ENCODE data around the gene PEAK1.

Gene PEAK1

DNA sequence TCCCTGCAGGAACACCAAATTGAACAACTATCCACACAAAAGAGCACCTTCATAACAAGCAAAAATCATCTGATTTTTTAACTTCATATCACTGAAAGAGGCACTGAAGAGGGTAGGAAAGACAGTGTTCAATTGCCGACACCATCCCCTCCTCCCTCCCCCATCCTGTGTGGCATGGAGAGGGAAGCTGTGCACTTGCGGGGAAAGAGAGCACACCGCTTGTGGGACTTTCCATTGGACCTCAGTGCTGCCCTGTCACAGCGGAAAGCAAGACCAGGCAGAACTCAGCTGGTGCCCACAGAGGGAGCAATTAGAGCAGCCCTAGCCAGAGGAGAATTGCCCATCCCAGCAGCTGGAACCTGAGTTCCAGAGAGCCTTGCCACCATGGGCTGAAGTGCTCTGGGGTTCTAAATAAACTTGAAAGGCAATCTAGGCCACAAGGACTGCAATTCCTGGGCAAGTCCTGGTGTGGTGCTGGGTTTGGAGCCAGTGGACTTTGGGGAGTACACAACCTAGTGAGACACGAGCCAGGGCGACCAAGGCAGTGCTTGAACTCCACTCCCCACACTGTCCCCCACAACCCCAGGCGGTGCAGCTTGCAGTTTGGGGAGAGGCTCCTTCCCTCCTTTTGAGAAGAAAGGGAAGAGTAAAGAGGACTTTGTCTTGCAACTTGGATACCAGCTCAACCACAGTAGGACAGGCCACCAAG is 27.0 kb downstream of the PEAK1 start:
- no peak for DNase-seq

GRCh38 chr15:77391372-77391951 is 28.4 kb downstream of the PEAK1 start:
- WGBS: no CpG with 5 or more reads among the region's 3 CpGs

More for the DNA sequence above, 27.0 kb downstream of the PEAK1 start:
- 92% methylated on average over 5 of the region's 7 CpGs for WGBS
- H3K4ac ChIP-seq (ENCODE audit: low read depth in 1 of 2, low read length in 2 of 2): no peak overlapping the region
- no peaks in the 10 kb centered on the region for H3K27me3 ChIP-seq (ENCODE audit: control insufficient read depth in 1 of 2, insufficient read depth in 1 of 2, low read length in 2 of 2)
- no peak overlapping the region for H3K4me2 ChIP-seq (ENCODE audit: low read length, poor library complexity, severe bottlenecking)
- H2AK5ac ChIP-seq (ENCODE audit: low read length, severe bottlenecking): no peak overlapping the region
- H2BK15ac ChIP-seq (ENCODE audit: low read depth, poor library complexity, severe bottlenecking): no peak overlapping the region
- H4K8ac ChIP-seq (ENCODE audit: low read length): no peak overlapping the region
- H3K23ac ChIP-seq (ENCODE audit: low read length in 2 of 2): no peak overlapping the region
- no peak overlapping the region for H4K91ac ChIP-seq (ENCODE audit: low read length)
- H3K14ac ChIP-seq (ENCODE audit: low read length in 2 of 2): no peak overlapping the region
- peaks cover 29% of the 10 kb centered on the region for H3K79me1 ChIP-seq (replicated peaks; ENCODE audit: low read length, poor library complexity, severe bottlenecking)
- peaks cover under 1% of the 10 kb centered on the region for H3K4me1 ChIP-seq (ENCODE audit: control insufficient read depth, insufficient read depth, low read depth, low read length)
- no peak overlapping the region for H3K27ac ChIP-seq (ENCODE audit: low read length, poor library complexity, severe bottlenecking)
- H3K18ac ChIP-seq (ENCODE audit: low read depth in 1 of 2, low read length in 2 of 2): no peak overlapping the region
- H3K9ac ChIP-seq (ENCODE audit: low read length): no peak overlapping the region
- no peak overlapping the region for H2BK5ac ChIP-seq (ENCODE audit: low read depth, low read length, poor library complexity, severe bottlenecking)
- peaks cover 15% of the 10 kb centered on the region for H3K9me3 ChIP-seq (ENCODE audit: control insufficient read depth, low read length)
- no peak overlapping the region for H2AFZ ChIP-seq (ENCODE audit: low read depth, low read length)
- no peak overlapping the region for H3K4me3 ChIP-seq (ENCODE audit: insufficient read depth in 1 of 2, low read depth in 1 of 2, low read length in 2 of 2)
- H2BK12ac ChIP-seq (ENCODE audit: low read length in 2 of 2): no peak overlapping the region
- no peak overlapping the region for H2BK120ac ChIP-seq (ENCODE audit: low read depth, low read length)
- peaks cover 4 to 7% of the 10 kb centered on the region in 2 experiments for H3K36me3 ChIP-seq (ENCODE audit: control insufficient read depth in 1 of 2, insufficient read depth in 2 of 2, low read depth in 1 of 2, low read length in 2 of 2)

DNA sequence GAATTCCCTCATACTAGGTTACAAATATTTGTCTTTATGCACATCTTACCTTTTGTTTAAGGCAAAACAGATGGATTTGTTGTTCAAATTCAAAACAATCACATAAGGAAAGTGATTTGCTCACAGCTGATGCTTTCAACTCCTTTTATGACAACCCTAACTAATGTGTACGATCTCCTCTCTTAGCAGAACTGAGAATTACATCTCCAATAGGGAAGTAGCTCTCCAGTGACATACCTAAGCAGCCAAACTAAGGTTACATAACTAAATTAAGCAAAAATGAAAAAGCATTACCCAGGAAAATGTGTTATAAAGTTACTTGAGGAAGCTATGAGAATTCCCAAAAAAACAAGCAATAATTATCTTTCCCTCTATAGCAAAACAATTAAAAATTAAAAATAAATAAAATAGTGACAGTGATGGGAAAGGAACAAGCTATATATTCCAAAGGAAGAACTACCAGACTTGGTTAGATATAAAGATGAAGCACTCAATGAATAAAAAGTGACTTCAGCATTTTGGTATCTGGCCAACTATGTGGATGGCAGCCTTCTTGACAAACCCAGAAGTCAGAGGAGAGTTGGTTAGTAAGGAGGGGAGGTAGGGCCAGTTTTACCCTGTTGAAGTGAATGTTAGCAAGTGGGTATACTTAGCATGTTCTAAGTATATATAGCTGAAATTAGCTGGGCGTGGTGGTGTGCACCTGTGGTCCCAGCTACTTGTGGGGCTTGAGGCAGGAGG is 32.4 kb downstream of the PEAK1 start:
- Histone ChIP-seq H3K4ac (ENCODE audit: low read depth in 1 of 2, low read length in 2 of 2) (no peak overlapping the region), H3K27me3 (ENCODE audit: control insufficient read depth in 1 of 2, insufficient read depth in 1 of 2, low read length in 2 of 2) (no peaks in the 10 kb centered on the region), H2BK120ac (ENCODE audit: low read depth, low read length) (no peak overlapping the region), H2BK12ac (ENCODE audit: low read length in 2 of 2) (no peak overlapping the region), H3K4me1 (ENCODE audit: control insufficient read depth, insufficient read depth, low read depth, low read length) (peaks cover 2% of the 10 kb centered on the region), H2BK15ac (ENCODE audit: low read depth, poor library complexity, severe bottlenecking) (no peak overlapping the region), H4K91ac (ENCODE audit: low read length) (no peak overlapping the region), H4K8ac (ENCODE audit: low read length) (no peak overlapping the region), H3K4me2 (ENCODE audit: low read length, poor library complexity, severe bottlenecking) (no peak overlapping the region), H2BK5ac (ENCODE audit: low read depth, low read length, poor library complexity, severe bottlenecking) (no peak overlapping the region), H3K36me3 (ENCODE audit: control insufficient read depth in 1 of 2, insufficient read depth in 2 of 2, low read depth in 1 of 2, low read length in 2 of 2) (no peaks in the 10 kb centered on the region), H3K14ac (ENCODE audit: low read length in 2 of 2) (no peak overlapping the region), H2AK5ac (ENCODE audit: low read length, severe bottlenecking) (no peak overlapping the region), H3K4me3 (ENCODE audit: insufficient read depth in 1 of 2, low read depth in 1 of 2, low read length in 2 of 2) (no peak overlapping the region), H3K79me1 (replicated peaks; ENCODE audit: low read length, poor library complexity, severe bottlenecking) (peaks cover 19% of the 10 kb centered on the region), H3K9me3 (ENCODE audit: control insufficient read depth, low read length) (no peaks in the 10 kb centered on the region), H2AFZ (ENCODE audit: low read depth, low read length) (no peak overlapping the region), H3K23ac (ENCODE audit: low read length in 2 of 2) (no peak overlapping the region), H3K9ac (ENCODE audit: low read length) (no peak overlapping the region), H3K27ac (ENCODE audit: low read length, poor library complexity, severe bottlenecking) (no peak overlapping the region), H3K18ac (ENCODE audit: low read depth in 1 of 2, low read length in 2 of 2) (no peak overlapping the region)
- DNase-seq: no peak
- WGBS: 94% methylated on average over 2 of the region's 2 CpGs

More at GRCh38 chr15:77391372-77391951, 28.4 kb downstream of the PEAK1 start:
- H2BK5ac ChIP-seq (ENCODE audit: low read depth, low read length, poor library complexity, severe bottlenecking): no peak overlapping the region
- H3K9me3 ChIP-seq (ENCODE audit: control insufficient read depth, low read length): peaks cover 15% of the 10 kb centered on the region
- no peaks in the 10 kb centered on the region for H3K27me3 ChIP-seq (ENCODE audit: control insufficient read depth in 1 of 2, insufficient read depth in 1 of 2, low read length in 2 of 2)
- H3K23ac ChIP-seq (ENCODE audit: low read length in 2 of 2): no peak overlapping the region
- peaks cover 2% of the 10 kb centered on the region for H3K4me1 ChIP-seq (ENCODE audit: control insufficient read depth, insufficient read depth, low read depth, low read length)
- no peak overlapping the region for H4K8ac ChIP-seq (ENCODE audit: low read length)
- H3K4me3 ChIP-seq (ENCODE audit: insufficient read depth in 1 of 2, low read depth in 1 of 2, low read length in 2 of 2): no peak overlapping the region
- no peak overlapping the region for H2BK15ac ChIP-seq (ENCODE audit: low read depth, poor library complexity, severe bottlenecking)
- no peak overlapping the region for H3K4me2 ChIP-seq (ENCODE audit: low read length, poor library complexity, severe bottlenecking)
- no peak overlapping the region for H4K91ac ChIP-seq (ENCODE audit: low read length)
- H3K18ac ChIP-seq (ENCODE audit: low read depth in 1 of 2, low read length in 2 of 2): no peak overlapping the region
- H2AK5ac ChIP-seq (ENCODE audit: low read length, severe bottlenecking): no peak overlapping the region
- H3K79me1 ChIP-seq (replicated peaks; ENCODE audit: low read length, poor library complexity, severe bottlenecking): peaks cover 33% of the 10 kb centered on the region
- H3K9ac ChIP-seq (ENCODE audit: low read length): no peak overlapping the region
- no peak overlapping the region for H2BK12ac ChIP-seq (ENCODE audit: low read length in 2 of 2)
- DNase-seq: no peak
- H3K4ac ChIP-seq (ENCODE audit: low read depth in 1 of 2, low read length in 2 of 2): no peak overlapping the region
- H3K36me3 ChIP-seq (ENCODE audit: control insufficient read depth in 1 of 2, insufficient read depth in 2 of 2, low read depth in 1 of 2, low read length in 2 of 2): peaks cover 4 to 7% of the 10 kb centered on the region in 2 experiments
- no peak overlapping the region for H2BK120ac ChIP-seq (ENCODE audit: low read depth, low read length)
- no peak overlapping the region for H3K27ac ChIP-seq (ENCODE audit: low read length, poor library complexity, severe bottlenecking)
- no peak overlapping the region for H2AFZ ChIP-seq (ENCODE audit: low read depth, low read length)
- no peak overlapping the region for H3K14ac ChIP-seq (ENCODE audit: low read length in 2 of 2)

DNA sequence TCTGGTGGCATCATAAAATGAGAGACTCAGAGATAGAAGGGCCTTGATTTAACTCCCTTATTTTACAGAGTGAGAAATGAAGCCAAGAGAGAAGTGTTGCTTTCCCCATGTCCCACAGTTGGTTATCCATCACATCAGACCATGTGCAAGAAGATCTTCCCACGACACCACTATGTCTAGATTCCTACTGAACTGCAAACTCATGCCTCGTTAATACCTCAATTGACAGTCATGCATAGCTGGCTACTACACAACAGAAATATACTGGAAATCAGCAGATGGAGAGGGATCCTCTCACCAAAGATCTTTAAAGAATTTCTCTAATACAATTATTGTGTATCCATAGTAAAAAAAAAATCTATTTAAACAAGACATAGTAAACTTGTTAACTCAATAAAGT is 33.3 kb downstream of the PEAK1 start:
- Histone ChIP-seq H3K14ac (ENCODE audit: low read length in 2 of 2) (no peak overlapping the region), H3K18ac (ENCODE audit: low read depth in 1 of 2, low read length in 2 of 2) (no peak overlapping the region)
- WGBS: 84% methylated on average over 2 of the region's 2 CpGs

More for the DNA sequence above, 33.3 kb downstream of the PEAK1 start:
- Histone ChIP-seq H2AK5ac (ENCODE audit: low read length, severe bottlenecking) (no peak overlapping the region), H3K4me3 (ENCODE audit: insufficient read depth in 1 of 2, low read depth in 1 of 2, low read length in 2 of 2) (no peak overlapping the region), H3K27ac (ENCODE audit: low read length, poor library complexity, severe bottlenecking) (no peak overlapping the region), H2BK12ac (ENCODE audit: low read length in 2 of 2) (no peak overlapping the region), H3K9ac (ENCODE audit: low read length) (no peak overlapping the region), H3K27me3 (ENCODE audit: control insufficient read depth in 1 of 2, insufficient read depth in 1 of 2, low read length in 2 of 2) (no peaks in the 10 kb centered on the region), H2BK15ac (ENCODE audit: low read depth, poor library complexity, severe bottlenecking) (no peak overlapping the region), H4K8ac (ENCODE audit: low read length) (no peak overlapping the region), H3K4ac (ENCODE audit: low read depth in 1 of 2, low read length in 2 of 2) (no peak overlapping the region), H3K4me2 (ENCODE audit: low read length, poor library complexity, severe bottlenecking) (no peak overlapping the region), H2AFZ (ENCODE audit: low read depth, low read length) (no peak overlapping the region), H3K9me3 (ENCODE audit: control insufficient read depth, low read length) (no peaks in the 10 kb centered on the region), H2BK5ac (ENCODE audit: low read depth, low read length, poor library complexity, severe bottlenecking) (no peak overlapping the region), H4K91ac (ENCODE audit: low read length) (no peak overlapping the region), H3K4me1 (ENCODE audit: control insufficient read depth, insufficient read depth, low read depth, low read length) (peaks cover 2% of the 10 kb centered on the region), H3K23ac (ENCODE audit: low read length in 2 of 2) (no peak overlapping the region), H3K79me1 (replicated peaks; ENCODE audit: low read length, poor library complexity, severe bottlenecking) (peaks cover 21% of the 10 kb centered on the region), H3K36me3 (ENCODE audit: control insufficient read depth in 1 of 2, insufficient read depth in 2 of 2, low read depth in 1 of 2, low read length in 2 of 2) (no peaks in the 10 kb centered on the region), H2BK120ac (ENCODE audit: low read depth, low read length) (no peak overlapping the region)
- no peak for DNase-seq

All from mesenchymal stem cell (in vitro differentiated cells and primary cell).